H1 (cell line): ENCODE measurements around the gene COX7A1. TPM values are rescaled to one million over a fixed set of nuclear protein-coding genes. Genes with fewer than 3 reads are reported as not detected.
A peak's percentile ranks its signal among the peaks of the same experiment; 100 is the strongest.

Experiments used
- CTCF ChIA-PET: fragments of 300-600 bp; sonication (Branson Sonifier 250); formaldehyde crosslinking; loops from one replicate; lab custom pipeline; 2021; ENCODE audit not compliant: partially characterized antibody; lab: Charles Lee
- POLR2A ChIA-PET: fragments of 300-600 bp; sonication (Branson Sonifier 250); formaldehyde crosslinking; loops from one replicate; lab custom pipeline; 2021; ENCODE audit warnings: inconsistent platforms; ENCODE audit not compliant: partially characterized antibody; lab: Charles Lee
- DNase-seq, 2 experiments: peaks; one replicate each; pipeline versions ENCODE4 v3.0.0 to v3.0.0-alpha.2; 2010 to 2022; ENCODE audit warnings: low spot score in 2 of 2, low read depth in 1 of 2, mixed read lengths in 1 of 2
- FAIRE-seq: peaks from 2 replicates; lab custom pipeline; 2011; peaks lifted over from hg19 to GRCh38; lab: Jason Lieb, UNC
- H2AFZ ChIP-seq: 2 replicates; pipeline ENCODE4 v1.8.1; 2012; ENCODE audit warnings: low read length, inconsistent platforms
- H2AK5ac ChIP-seq: 2 replicates; pipeline ENCODE4 v1.6.1; 2013; ENCODE audit warnings: low read depth, low read length
- H2BK120ac ChIP-seq: replicated peaks from 2 replicates; pipeline ENCODE3; 2013; ENCODE audit warnings: low read depth, low read length, inconsistent platforms
- H2BK12ac ChIP-seq: 2 replicates; pipeline ENCODE4 v1.6.1; 2013; ENCODE audit warnings: low read depth, low read length
- H2BK15ac ChIP-seq: 2 replicates; pipeline ENCODE4 v1.6.1; 2013; ENCODE audit warnings: low read length
- H2BK20ac ChIP-seq: 2 replicates; pipeline ENCODE4 v1.6.1; 2013; ENCODE audit warnings: low read length
- H2BK5ac ChIP-seq: 2 replicates; pipeline ENCODE4 v1.6.1; 2013; ENCODE audit warnings: low read depth, low read length
- H3K14ac ChIP-seq: 2 replicates; pipeline ENCODE4 v1.6.1; 2013; ENCODE audit warnings: inconsistent platforms; ENCODE audit not compliant: insufficient read length
- H3K18ac ChIP-seq: 2 replicates; pipeline ENCODE4 v1.6.1; 2013; ENCODE audit warnings: low read length; ENCODE audit errors: extremely low read depth
- H3K23ac ChIP-seq: 2 replicates; pipeline ENCODE4 v1.6.1; 2013; ENCODE audit warnings: inconsistent platforms; ENCODE audit not compliant: insufficient read length
- H3K23me2 ChIP-seq: 2 replicates; pipeline ENCODE4 v1.6.1; 2013; ENCODE audit warnings: low read depth, low read length
- H3K27ac ChIP-seq: 2 replicates; pipeline ENCODE4 v1.6.1; 2011; ENCODE audit warnings: low read depth, low read length, inconsistent platforms
- H3K27me3 ChIP-seq, 4 experiments: replicated peaks in 1 of 4; 1 replicate in 1 of 4; 2 replicates in 3 of 4; pipeline versions ENCODE4 v1.6.1 to v1.8.1; 2011 to 2013; ENCODE audit warnings: low read length in 3 of 4, mild to moderate bottlenecking in 3 of 4, inconsistent platforms in 2 of 4, mixed read lengths in 2 of 4, moderate library complexity in 1 of 4; ENCODE audit not compliant: control insufficient read depth in 3 of 4, insufficient read depth in 3 of 4; ENCODE audit errors: extremely low read depth in 1 of 4
- H3K36me3 ChIP-seq, 4 experiments: 2 replicates each; pipeline versions ENCODE4 v1.6.1 to v1.8.1; 2011 to 2013; ENCODE audit warnings: mild to moderate bottlenecking in 4 of 4, low read length in 3 of 4, moderate library complexity in 2 of 4, control low read depth in 1 of 4, inconsistent platforms in 1 of 4; ENCODE audit not compliant: insufficient read depth in 4 of 4, control insufficient read depth in 2 of 4
- H3K4ac ChIP-seq: replicated peaks from 2 replicates; pipeline ENCODE3; 2013; ENCODE audit warnings: low read length, low read depth, mixed read lengths, inconsistent platforms; ENCODE audit not compliant: insufficient read length
- H3K4me1 ChIP-seq, 4 experiments: replicated peaks in 1 of 4; 1 replicate in 1 of 4; 2 replicates in 3 of 4; pipeline versions ENCODE4 v1.6.1 to v1.8.1; 2011 to 2013; ENCODE audit warnings: low read length in 3 of 4, inconsistent platforms in 2 of 4, mixed read lengths in 1 of 4; ENCODE audit not compliant: insufficient read depth in 4 of 4, control insufficient read depth in 3 of 4
- H3K4me2 ChIP-seq, 2 experiments: 2 replicates each; pipeline versions ENCODE4 v1.6.1 to v1.8.1; 2011 to 2013; ENCODE audit warnings: low read depth in 2 of 2, low read length in 2 of 2, control low read depth in 1 of 2, inconsistent platforms in 1 of 2, mild to moderate bottlenecking in 1 of 2; ENCODE audit not compliant: insufficient read depth in 1 of 2
- H3K4me3 ChIP-seq, 4 experiments: fragments of 200-600, 300-600 bp in 1 of 4; sonication (generic), shearing (Covaris generic), sonication (Bioruptor Twin) in 1 of 4; 2 replicates each; pipeline versions ENCODE4 v1.5.1 to v1.8.1; 2011 to 2016; ENCODE audit warnings: low read length in 4 of 4, low read depth in 3 of 4, control low read depth in 2 of 4, inconsistent platforms in 2 of 4, mild to moderate bottlenecking in 2 of 4, mixed read lengths in 1 of 4, moderate library complexity in 1 of 4; ENCODE audit not compliant: insufficient read depth in 2 of 4; ENCODE audit errors: extremely low read depth in 1 of 4
- H3K56ac ChIP-seq: replicated peaks from 2 replicates; pipeline ENCODE3; 2013; ENCODE audit warnings: low read depth, mild to moderate bottlenecking, mixed read lengths, low read length, inconsistent platforms; ENCODE audit not compliant: insufficient read length
- H3K79me1 ChIP-seq: 2 replicates; pipeline ENCODE4 v1.6.1; 2013; ENCODE audit warnings: low read depth, low read length, control low read depth
- H3K79me2 ChIP-seq, 2 experiments: 2 replicates each; pipeline versions ENCODE4 v1.6.1 to v1.8.1; 2012 to 2013; ENCODE audit warnings: low read length in 2 of 2, mild to moderate bottlenecking in 2 of 2, inconsistent platforms in 1 of 2; ENCODE audit not compliant: insufficient read depth in 2 of 2, control insufficient read depth in 1 of 2
- H3K9ac ChIP-seq, 4 experiments: replicated peaks in 1 of 4; 1 replicate in 1 of 4; 2 replicates in 3 of 4; pipeline versions ENCODE4 v1.6.1 to v1.8.1; 2011 to 2013; ENCODE audit warnings: low read depth in 3 of 4, low read length in 3 of 4, control low read depth in 2 of 4, mild to moderate bottlenecking in 2 of 4, moderate library complexity in 2 of 4, inconsistent platforms in 1 of 4; ENCODE audit errors: extremely low read depth in 1 of 4
- H3K9me3 ChIP-seq, 2 experiments: 2 replicates each; pipeline versions ENCODE4 v1.6.1 to v1.8.1; 2012 to 2013; ENCODE audit warnings: mild to moderate bottlenecking in 2 of 2, moderate library complexity in 2 of 2, control low read depth in 1 of 2, inconsistent platforms in 1 of 2, low read depth in 1 of 2, low read length in 1 of 2, mixed read lengths in 1 of 2; ENCODE audit not compliant: insufficient read depth in 2 of 2
- H4K20me1 ChIP-seq, 2 experiments: replicated peaks in 1 of 2; 2 replicates each; pipeline versions ENCODE3 to v1.8.1; 2011 to 2013; ENCODE audit warnings: inconsistent platforms in 2 of 2, low read length in 2 of 2, mild to moderate bottlenecking in 1 of 2; ENCODE audit not compliant: insufficient read depth in 2 of 2, control insufficient read depth in 1 of 2
- H4K5ac ChIP-seq: 2 replicates; pipeline ENCODE4 v1.6.1; 2013; ENCODE audit warnings: low read length, low read depth, mixed read lengths, inconsistent platforms; ENCODE audit not compliant: insufficient read length
- H4K8ac ChIP-seq: 2 replicates; pipeline ENCODE4 v1.8.0; 2013; ENCODE audit warnings: mild to moderate bottlenecking, moderate library complexity, low read length, inconsistent platforms; ENCODE audit not compliant: insufficient read depth; ENCODE audit errors: extremely low read depth
- H4K91ac ChIP-seq: replicated peaks from 2 replicates; pipeline ENCODE3; 2013; ENCODE audit warnings: low read length, mixed read lengths, inconsistent platforms; ENCODE audit not compliant: insufficient read length
- ASH2L ChIP-seq: fragments of 200-600, 300-600 bp; sonication (generic); IDR thresholded peaks from one replicate; pipeline ENCODE4 v1.7.1; 2017; ENCODE audit warnings: low read length
- CBX8 ChIP-seq: fragments of 300-800, 300-1000 bp; sonication (generic); IDR thresholded peaks from 2 replicates; pipeline ENCODE4 v1.7.1; 2016; ENCODE audit warnings: low read depth, low read length, borderline replicate concordance
- CHD2 ChIP-seq: IDR thresholded peaks from 2 replicates; pipeline ENCODE4 v1.6.1; 2012; ENCODE audit warnings: low read length, improper control_type of control experiment
- CREB1 ChIP-seq: IDR thresholded peaks from 2 replicates; pipeline ENCODE4 v1.6.1; 2012; ENCODE audit warnings: inconsistent platforms
- HDAC2 ChIP-seq, 2 experiments: fragments of 300-600 bp in 1 of 2; sonication (generic) in 1 of 2; IDR thresholded peaks; 2 replicates each; pipeline ENCODE4 v1.6.1; 2011 to 2012; ENCODE audit warnings: low read depth in 2 of 2, low read length in 2 of 2, mild to moderate bottlenecking in 2 of 2, moderate library complexity in 2 of 2, borderline replicate concordance in 1 of 2, inconsistent platforms in 1 of 2
- JUN ChIP-seq: IDR thresholded peaks from 2 replicates; pipeline ENCODE4 v1.6.1; 2011; ENCODE audit warnings: low read depth, mild to moderate bottlenecking, improper control_type of control experiment, low read length
- NRF1 ChIP-seq: IDR thresholded peaks from 2 replicates; pipeline ENCODE4 v1.6.1; 2011; ENCODE audit warnings: mild to moderate bottlenecking, low read depth, low read length, improper control_type of control experiment
- POU5F1 ChIP-seq: IDR thresholded peaks from 2 replicates; pipeline ENCODE4 v1.6.1; 2011; ENCODE audit warnings: low read depth, mild to moderate bottlenecking, low read length, moderate library complexity
- SIRT6 ChIP-seq: IDR thresholded peaks from one replicate; pipeline ENCODE4 v1.7.1; 2012; ENCODE audit warnings: low read length, inconsistent platforms
- SP2 ChIP-seq: IDR thresholded peaks from 2 replicates; pipeline ENCODE4 v1.6.1; 2012; ENCODE audit warnings: mild to moderate bottlenecking, low read length, inconsistent platforms
- SP4 ChIP-seq: IDR thresholded peaks from 2 replicates; pipeline ENCODE4 v1.6.1; 2012; ENCODE audit warnings: low read length, inconsistent platforms
- SRF ChIP-seq: IDR thresholded peaks from 2 replicates; pipeline ENCODE4 v1.6.1; 2011; ENCODE audit warnings: mild to moderate bottlenecking, low read depth, low read length, moderate library complexity
- WGBS, 2 experiments: shearing (Covaris generic) in 1 of 2; methylation state at CpG; one replicate each; pipeline versions ENCODE4 v1.1.6 to v1.1.7; 2013 to 2015; ENCODE audit warnings: low lambda C conversion rate in 2 of 2, mixed read lengths in 2 of 2, inconsistent platforms in 1 of 2, low coverage in 1 of 2, missing lambda C conversion rate in 1 of 2; ENCODE audit not compliant: insufficient replicate concordance in 2 of 2, insufficient coverage in 1 of 2, insufficient read length in 1 of 2; ENCODE audit errors: extremely low coverage in 1 of 2, missing lambda C conversion rate in 1 of 2; 5-methylcytosine and 5-hydroxymethylcytosine counted together
- polyA plus RNA-seq, 7 experiments: library from polyadenylated mRNA; depleted of rRNA in 3 of 7; stranded (reverse) in 5 of 7; unstranded in 2 of 7; fragments of >200 nt in 5 of 7; fragments of 200-250 nt in 2 of 7; gene quantifications; 1 replicate in 5 of 7; 2 replicates in 1 of 7; 4 replicates in 1 of 7; pipeline versions ENCODE4 v1.2.1 to v1.2.3, GENCODE V29; 2011 to 2013; ENCODE audit warnings: missing spikeins in 2 of 7, mixed read lengths in 2 of 7
- total RNA-seq: library from RNA; stranded (reverse); fragmentation: NEBNext Ultra II Directional; extraction: Animal tissue kit (Norgen Biotek cat#: 25700); gene quantifications from 2 replicates; pipeline ENCODE4 v1.2.1, GENCODE V29; 2021

COX7A1 gene
- total and polyA plus RNA-seq, 2 of the 8 experiments (the other 6 are each of a cell fraction or from before 2014, with no cell fraction given) = 0.60 TPM

DNA sequence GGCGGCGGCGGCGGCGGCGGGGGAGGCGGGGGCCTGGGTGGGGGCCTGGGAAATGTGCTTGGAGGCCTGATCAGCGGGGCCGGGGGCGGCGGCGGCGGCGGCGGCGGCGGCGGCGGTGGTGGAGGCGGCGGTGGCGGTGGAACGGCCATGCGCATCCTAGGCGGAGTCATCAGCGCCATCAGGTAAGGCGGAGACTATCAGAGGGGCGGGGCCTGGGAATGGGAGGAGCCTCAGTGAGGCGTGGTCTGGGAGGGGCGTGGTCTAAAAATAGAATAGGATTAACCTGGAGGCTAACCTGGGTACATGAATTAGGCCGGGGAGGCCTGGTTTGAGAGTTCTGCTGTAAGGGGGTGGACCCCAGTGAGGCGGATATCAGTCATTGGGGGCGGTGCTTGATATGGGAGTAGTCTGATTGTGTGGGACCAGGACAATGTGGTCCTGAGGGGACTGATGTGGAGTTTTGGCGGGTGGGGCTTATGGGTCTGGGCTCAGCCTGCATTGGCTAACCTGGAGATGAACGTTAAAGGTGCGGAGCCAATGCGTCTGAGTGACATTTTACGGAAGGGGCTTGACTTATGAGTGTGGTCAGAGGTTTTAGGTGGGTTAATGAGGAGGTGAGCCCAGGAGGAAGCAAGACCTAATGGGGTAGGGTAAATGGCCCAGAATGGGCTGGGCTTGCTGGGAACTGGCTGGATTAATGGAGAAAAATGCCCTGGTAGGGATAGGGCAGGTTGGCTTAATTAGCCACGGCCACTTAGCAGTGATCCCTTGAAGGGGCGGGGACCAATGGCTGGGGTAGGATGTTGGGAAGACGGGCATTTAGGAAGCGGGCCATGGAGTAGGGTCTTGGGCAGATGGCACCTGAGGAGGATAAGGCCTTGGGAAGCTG is 11.0 kb downstream of the COX7A1 start:
- H2AFZ ChIP-seq = no peak overlapping the region
- TF ChIP-seq SP2 (no peak), CREB1 (no peak), CHD2 (no peak), CBX8 (no peak), NRF1 (peak; percentile 15; the same call in 1 of the 2 replicates), HDAC2 (IDR thresholded peaks at IDR 0.05; ENCODE audit: borderline replicate concordance in 1 of 2, low read depth in 2 of 2, low read length in 2 of 2) (0 out of 4 replicates have a peak, but pooled peaks of 1 of the 2 experiments have one; percentile 6), SRF (no peak), SP4 (0 out of 2 replicates have a peak, but pooled peaks have one; percentile 20), SIRT6 (no peak), JUN (no peak), ASH2L (no peak), POU5F1 (no peak)

More for the DNA sequence above, 11.0 kb downstream of the COX7A1 start:
- Histone ChIP-seq H3K23ac (no peak overlapping the region), H3K4me3 (peak overlapping the region; percentile 89 to 98 (median 97)), H2BK15ac (no peak overlapping the region; the same call in 1 of the 2 replicates), H3K36me3 (peaks cover 14 to 31% (median 29%) of the 10 kb centered on the region in 4 experiments), H2BK5ac (peak overlapping the region; percentile 60; the same call in 1 of the 2 replicates), H3K9ac (peak overlapping the region in 2 of 4 experiments; percentile 41 to 71; a peak in 3 of 7 replicates), H4K5ac (no peak overlapping the region), H3K4ac (peak overlapping the region; percentile 7), H3K4me1 (peaks cover 0 to 6% (median 5%) of the 10 kb centered on the region in 4 experiments; a peak in 3 of 7 replicates), H2AK5ac (peak overlapping the region; percentile 82; the same call in 1 of the 2 replicates), H3K27me3 (no peaks in the 10 kb centered on the region), H2BK12ac (no peak overlapping the region), H3K79me2 (peaks cover 0 to 12% of the 10 kb centered on the region in 2 experiments; a peak in 1 of 4 replicates), H3K27ac (peak overlapping the region; percentile 43; the same call in 1 of the 2 replicates), H3K14ac (no peak overlapping the region), H3K18ac (no peak overlapping the region; the same call in none of the 2 replicates), H3K79me1 (peaks cover 3% of the 10 kb centered on the region), H2BK20ac (no peak overlapping the region), H3K4me2 (peak overlapping the region; percentile 95 to 96), H4K91ac (no peak overlapping the region), H4K8ac (no peak overlapping the region), H4K20me1 (peaks cover 0 to 8% of the 10 kb centered on the region in 2 experiments), H2BK120ac (no peak overlapping the region), H3K56ac (peak overlapping the region; percentile 42), H3K9me3 (no peaks in the 10 kb centered on the region), H3K23me2 (peaks cover 13% of the 10 kb centered on the region; the same call in 1 of the 2 replicates)
- ChIA-PET POLR2A (interaction anchor here (1.0 to 2.3 kb wide), 8 partner anchors 10 to 87 kb away, joined by 3 to 13 read pairs (median 6); partner anchors contain the start of genes COX7A1, THAP8, WDR62 and ZNF146), CTCF (interaction anchor here (1.3 to 1.5 kb wide), 3 partner anchors 12 to 23 kb away, joined by 3 to 5 read pairs (median 4); no protein-coding TSS in a partner anchor)
- FAIRE-seq = peak; percentile 74
- peak; percentile 90 to 99 for DNase-seq
- 23% methylated on average over 13 of the region's 42 CpGs; no CpG with 5 or more reads in 1 of the 2 experiments for WGBS, 2 experiments
